HCT116 (cell line): ENCODE measurements around the gene GPR62. TPM values are rescaled to one million over a fixed set of nuclear protein-coding genes. Genes with fewer than 3 reads are reported as not detected.
A peak's percentile ranks its signal among the peaks of the same experiment; 100 is the strongest.

Experiments
- ATAC-seq: fragments of 200-7000 bp; cut with Tn5 transposase; 2 replicates; pipeline ENCODE4 v1.9.1; 2020; ENCODE audit warnings: mild to moderate bottlenecking, moderate library complexity
- BruUV-seq: library from RNA; stranded (reverse); fragments of 400-500 nt; replicated peaks from 2 replicates; lab custom pipeline; 2021; lab: Mats Ljungman, UMichigan
- CTCF ChIA-PET: fragments of 300-600 bp; sonication (Branson Sonifier 250); formaldehyde crosslinking; loops from one replicate; lab custom pipeline; 2021; ENCODE audit warnings: antibody characterized with exemption; lab: Charles Lee
- POLR2A ChIA-PET: fragments of 300-600, 350-600 bp; sonication (Branson Sonifier 250); formaldehyde crosslinking; loops from one replicate; lab custom pipeline; 2021; ENCODE audit warnings: antibody characterized with exemption; lab: Charles Lee
- RAD21 ChIA-PET, 2 experiments: fragments of 300-600 bp; sonication (Branson Sonifier 250); formaldehyde crosslinking; loops; one replicate each; lab custom pipeline; 2023; ENCODE audit warnings: low total read pairs in 2 of 2; ENCODE audit not compliant: uncharacterized antibody in 2 of 2, unreplicated experiment in 2 of 2, low non-redundant PET in 1 of 2; lab: Charles Lee
- DNase-seq: peaks from one replicate; pipeline ENCODE4 v3.0.0-alpha.2; 2010; ENCODE audit warnings: low read depth, low spot score
- H2AFZ ChIP-seq: fragments of 200-600 bp; shearing (Covaris generic), sonication (generic); 2 replicates; pipeline ENCODE4 v1.6.1; 2017; ENCODE audit warnings: low read depth, mixed run types, mixed read lengths, antibody characterized with exemption, low read length; ENCODE audit not compliant: poor library complexity, severe bottlenecking
- H3K27ac ChIP-seq: 2 replicates; pipeline ENCODE4 v1.5.1; 2012; ENCODE audit warnings: low read depth, low read length
- H3K27me3 ChIP-seq: fragments of 200-600 bp; sonication (generic); 2 replicates; pipeline ENCODE4 v1.6.1; 2016; ENCODE audit warnings: mixed run types, low read length, mixed read lengths; ENCODE audit not compliant: insufficient read depth
- H3K36me3 ChIP-seq, 2 experiments: fragments of 200-500 bp in 1 of 2; fragments of 200-600 bp in 1 of 2; sonication (Bioruptor generic) in 1 of 2; sonication (generic) in 1 of 2; 2 replicates each; pipeline versions ENCODE4 v1.5.1 to v1.6.1; 2014 to 2016; ENCODE audit warnings: low read length in 2 of 2, inconsistent platforms in 1 of 2, mixed read lengths in 1 of 2, mixed run types in 1 of 2; ENCODE audit not compliant: insufficient read depth in 2 of 2, control insufficient read depth in 1 of 2
- H3K4me1 ChIP-seq, 2 experiments: fragments of 200-600 bp in 1 of 2; sonication (generic) in 1 of 2; 2 replicates each; pipeline versions ENCODE4 v1.5.1 to v1.6.1; 2012 to 2017; ENCODE audit warnings: low read length in 2 of 2, inconsistent platforms in 1 of 2, mild to moderate bottlenecking in 1 of 2, mixed read lengths in 1 of 2, mixed run types in 1 of 2, moderate library complexity in 1 of 2; ENCODE audit not compliant: insufficient read depth in 2 of 2, control insufficient read depth in 1 of 2
- H3K4me2 ChIP-seq: fragments of 200-600 bp; sonication (generic); 2 replicates; pipeline ENCODE4 v1.6.1; 2017; ENCODE audit warnings: mixed run types, low read length, mixed read lengths
- H3K4me3 ChIP-seq, 2 experiments: fragments of 200-600 bp in 1 of 2; sonication (generic) in 1 of 2; replicated peaks in 1 of 2; 2 replicates each; pipeline ENCODE4 v1.5.1; 2011 to 2016; ENCODE audit warnings: low read length in 2 of 2, control low read depth in 1 of 2, low read depth in 1 of 2, mild to moderate bottlenecking in 1 of 2, mixed read lengths in 1 of 2, mixed run types in 1 of 2
- H3K79me2 ChIP-seq: fragments of 200-600 bp; sonication (generic); 2 replicates; pipeline ENCODE4 v1.6.1; 2017; ENCODE audit warnings: mild to moderate bottlenecking, mixed run types, low read length, moderate library complexity, mixed read lengths; ENCODE audit not compliant: insufficient read depth
- H3K9ac ChIP-seq: fragments of 200-600 bp; sonication (generic); 2 replicates; pipeline ENCODE4 v1.6.1; 2016; ENCODE audit warnings: low read length, mixed read lengths
- H3K9me2 ChIP-seq: fragments of 200-600 bp; sonication (generic), shearing (Covaris generic); 2 replicates; pipeline ENCODE4 v1.6.1; 2017; ENCODE audit warnings: mixed run types, mild to moderate bottlenecking, moderate library complexity; ENCODE audit not compliant: insufficient read depth
- H3K9me3 ChIP-seq, 2 experiments: fragments of 200-500 bp in 1 of 2; fragments of 200-600 bp in 1 of 2; sonication (Bioruptor generic) in 1 of 2; sonication (generic) in 1 of 2; 2 replicates each; pipeline ENCODE4 v1.6.1; 2014 to 2017; ENCODE audit warnings: low read length in 2 of 2, mixed read lengths in 2 of 2, inconsistent platforms in 1 of 2, low read depth in 1 of 2, mild to moderate bottlenecking in 1 of 2, mixed run types in 1 of 2, moderate library complexity in 1 of 2; ENCODE audit not compliant: control insufficient read depth in 1 of 2, insufficient read depth in 1 of 2
- H4K20me1 ChIP-seq: fragments of 200-600 bp; sonication (generic), shearing (Covaris generic); 2 replicates; pipeline ENCODE4 v1.6.1; 2017; ENCODE audit warnings: mixed run types, mild to moderate bottlenecking, moderate library complexity; ENCODE audit not compliant: insufficient read depth
- POLR2AphosphoS5 ChIP-seq: IDR thresholded peaks from 2 replicates; pipeline ENCODE4 v1.6.1; 2011; ENCODE audit warnings: mild to moderate bottlenecking, low read depth, low read length, moderate library complexity
- intact Hi-C: fragments of 100-400 bp; cut with micrococcal nuclease; formaldehyde crosslinking; loops from 2 replicates; pipeline ENCODE4 v1.10.0; 2022
- total RNA-seq: library from RNA; stranded (reverse); gene quantifications from one replicate; pipeline ENCODE4 v1.2.1, GENCODE V29; 2021; ENCODE audit not compliant: unreplicated experiment
- TF ChIP-seq, protein P1 (sequence below): IDR thresholded peaks from 2 replicates; pipeline ENCODE4 v1.6.1; 2012; ENCODE audit warnings: low read depth

The GPR62 gene
- total RNA-seq, 1 experiment from 2014 or later = not detected

DNA sequence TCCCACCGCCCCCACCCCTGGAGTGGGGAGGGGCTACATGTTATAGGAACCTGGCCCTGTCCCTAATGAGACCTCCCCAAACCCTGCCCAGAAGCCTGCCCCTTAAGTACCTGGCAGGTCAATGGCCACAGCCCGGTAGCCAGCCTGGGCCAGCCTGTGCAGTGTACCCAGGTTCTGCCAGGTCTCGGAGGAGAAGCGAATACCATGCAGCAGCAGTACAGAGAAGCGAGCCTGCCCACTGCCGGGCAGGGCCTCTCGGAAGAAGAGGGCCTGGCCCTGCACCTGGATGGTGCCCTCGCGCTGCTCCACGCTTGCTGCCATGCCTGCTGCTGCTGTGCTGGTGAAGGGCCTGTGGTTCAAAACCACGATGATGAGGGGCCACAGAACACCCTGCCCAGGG lies 16.2 kb downstream of the GPR62 start:
- DNase-seq (no peak), ATAC-seq (no peak)
- POLR2A ChIA-PET = interaction anchor here (3.0 kb wide), 1 partner anchor 29 kb away, joined by 16 read pairs; the partner anchor contains the start of genes PARP3 and RRP9
- TF ChIP-seq, protein P1, sequence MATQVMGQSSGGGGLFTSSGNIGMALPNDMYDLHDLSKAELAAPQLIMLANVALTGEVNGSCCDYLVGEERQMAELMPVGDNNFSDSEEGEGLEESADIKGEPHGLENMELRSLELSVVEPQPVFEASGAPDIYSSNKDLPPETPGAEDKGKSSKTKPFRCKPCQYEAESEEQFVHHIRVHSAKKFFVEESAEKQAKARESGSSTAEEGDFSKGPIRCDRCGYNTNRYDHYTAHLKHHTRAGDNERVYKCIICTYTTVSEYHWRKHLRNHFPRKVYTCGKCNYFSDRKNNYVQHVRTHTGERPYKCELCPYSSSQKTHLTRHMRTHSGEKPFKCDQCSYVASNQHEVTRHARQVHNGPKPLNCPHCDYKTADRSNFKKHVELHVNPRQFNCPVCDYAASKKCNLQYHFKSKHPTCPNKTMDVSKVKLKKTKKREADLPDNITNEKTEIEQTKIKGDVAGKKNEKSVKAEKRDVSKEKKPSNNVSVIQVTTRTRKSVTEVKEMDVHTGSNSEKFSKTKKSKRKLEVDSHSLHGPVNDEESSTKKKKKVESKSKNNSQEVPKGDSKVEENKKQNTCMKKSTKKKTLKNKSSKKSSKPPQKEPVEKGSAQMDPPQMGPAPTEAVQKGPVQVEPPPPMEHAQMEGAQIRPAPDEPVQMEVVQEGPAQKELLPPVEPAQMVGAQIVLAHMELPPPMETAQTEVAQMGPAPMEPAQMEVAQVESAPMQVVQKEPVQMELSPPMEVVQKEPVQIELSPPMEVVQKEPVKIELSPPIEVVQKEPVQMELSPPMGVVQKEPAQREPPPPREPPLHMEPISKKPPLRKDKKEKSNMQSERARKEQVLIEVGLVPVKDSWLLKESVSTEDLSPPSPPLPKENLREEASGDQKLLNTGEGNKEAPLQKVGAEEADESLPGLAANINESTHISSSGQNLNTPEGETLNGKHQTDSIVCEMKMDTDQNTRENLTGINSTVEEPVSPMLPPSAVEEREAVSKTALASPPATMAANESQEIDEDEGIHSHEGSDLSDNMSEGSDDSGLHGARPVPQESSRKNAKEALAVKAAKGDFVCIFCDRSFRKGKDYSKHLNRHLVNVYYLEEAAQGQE = no peak
- peak; percentile 6; the same call in 1 of the 2 replicates for TF ChIP-seq POLR2AphosphoS5
- no peak overlapping the region for H3K4me3 ChIP-seq
- 0 out of 2 replicates have a peak, but pooled peaks cover 4% of the 10 kb centered on the region for H4K20me1 ChIP-seq
- CTCF ChIA-PET = interaction anchor here (4.8 kb wide), 1 partner anchor 29 kb away, joined by 46 read pairs; the partner anchor contains the start of genes PARP3 and RRP9
- H3K4me1 ChIP-seq = peaks cover 36 to 78% of the 10 kb centered on the region in 2 experiments
- H3K27ac ChIP-seq = peak overlapping the region; percentile 6; the same call in 1 of the 2 replicates
- H3K79me2 ChIP-seq = peaks cover 43% of the 10 kb centered on the region
- no peak overlapping the region for H3K4me2 ChIP-seq
- H3K9me3 ChIP-seq = no peaks in the 10 kb centered on the region
- RAD21 ChIA-PET = no interaction called here
- TSS peak; percentile 21 for BruUV-seq
- H3K27me3 ChIP-seq = no peaks in the 10 kb centered on the region
- intact Hi-C loops = no loop called here
- H2AFZ ChIP-seq = no peak overlapping the region
- H3K9ac ChIP-seq = no peak overlapping the region
- peaks cover 5 to 18% of the 10 kb centered on the region in 2 experiments; a peak in 2 of 4 replicates for H3K36me3 ChIP-seq
- H3K9me2 ChIP-seq = no peaks in the 10 kb centered on the region
